22Rv1 (cell line): ENCODE data around the gene CDO1.

ENCODE experiments used
- H3K27ac ChIP-seq: fragments of 450-650 bp; 2 replicates; pipeline ENCODE4 v1.5.1; 2017
- CTCF ChIP-seq: fragments of 450-650 bp; IDR thresholded peaks from 2 replicates; pipeline ENCODE4 v1.5.1; 2017; ENCODE audit warnings: mild to moderate bottlenecking
- ZFX ChIP-seq: fragments of 450-650 bp; IDR thresholded peaks from 2 replicates; pipeline ENCODE4 v1.6.1; 2017; ENCODE audit warnings: antibody characterized with exemption, borderline replicate concordance

Gene CDO1

GRCh38 chr5:115770466-115770865 is 46.0 kb downstream of the CDO1 start:
- H3K27ac ChIP-seq, result no peak overlapping the region
- TF ChIP-seq ZFX (no peak), CTCF (peak; percentile 76)

GRCh38 chr5:115767424-115767823 is 49.0 kb downstream of the CDO1 start:
- H3K27ac ChIP-seq, result no peak overlapping the region
- TF ChIP-seq CTCF (no peak), ZFX (no peak)

GRCh38 chr5:115766608-115767007 is 49.9 kb downstream of the CDO1 start:
- H3K27ac ChIP-seq, result no peak overlapping the region
- TF ChIP-seq CTCF, result no peak

- H3K27ac ChIP-seq, result no peak overlapping the region
- no peak for TF ChIP-seq ZFX
- TF ChIP-seq CTCF, result no peak
These were observed 58.1 kb downstream of the CDO1 start for GRCh38 chr5:115758356-115758755.

GRCh38 chr5:115755675-115756074 is 60.8 kb downstream of the CDO1 start:
- TF ChIP-seq CTCF (no peak), ZFX (no peak)
- no peak overlapping the region for H3K27ac ChIP-seq
